Mesenchymal stem cell (in vitro differentiated cells and primary cell): Measurements from ENCODE around the gene GPR15LG.

Experiments used
- DNase-seq: peaks from one replicate; pipeline ENCODE4 v3.0.0-alpha.2; 2013
- H2AFZ ChIP-seq: one replicate; pipeline ENCODE4 v1.6.1; 2013; ENCODE audit warnings: low read depth, mild to moderate bottlenecking, control low read depth, inconsistent platforms, low read length, moderate library complexity
- H2AK5ac ChIP-seq: 2 replicates; pipeline ENCODE4 v1.6.1; 2013; ENCODE audit warnings: low read length, moderate library complexity, mild to moderate bottlenecking, inconsistent platforms; ENCODE audit not compliant: severe bottlenecking
- H2BK120ac ChIP-seq: one replicate; pipeline ENCODE4 v1.6.1; 2013; ENCODE audit warnings: low read depth, mild to moderate bottlenecking, inconsistent platforms, low read length, moderate library complexity
- H2BK12ac ChIP-seq, 2 experiments: one replicate each; pipeline ENCODE4 v1.6.1; 2013; ENCODE audit warnings: inconsistent platforms in 2 of 2, low read length in 2 of 2, mild to moderate bottlenecking in 2 of 2, moderate library complexity in 2 of 2, control low read depth in 1 of 2
- H2BK15ac ChIP-seq: one replicate; pipeline ENCODE4 v1.6.1; 2013; ENCODE audit warnings: mild to moderate bottlenecking, low read depth, inconsistent platforms; ENCODE audit not compliant: poor library complexity, severe bottlenecking
- H2BK5ac ChIP-seq: 2 replicates; pipeline ENCODE4 v1.6.1; 2013; ENCODE audit warnings: low read depth, mild to moderate bottlenecking, low read length, control low read depth, inconsistent platforms; ENCODE audit not compliant: poor library complexity, severe bottlenecking
- H3K14ac ChIP-seq, 2 experiments: one replicate each; pipeline ENCODE4 v1.6.1; 2013; ENCODE audit warnings: inconsistent platforms in 2 of 2, low read length in 2 of 2, control low read depth in 1 of 2, mild to moderate bottlenecking in 1 of 2, moderate library complexity in 1 of 2
- H3K18ac ChIP-seq, 2 experiments: one replicate each; pipeline ENCODE4 v1.6.1; 2013; ENCODE audit warnings: inconsistent platforms in 2 of 2, low read length in 2 of 2, control low read depth in 1 of 2, low read depth in 1 of 2, mild to moderate bottlenecking in 1 of 2
- H3K23ac ChIP-seq, 2 experiments: one replicate each; pipeline ENCODE4 v1.6.1; 2013; ENCODE audit warnings: inconsistent platforms in 2 of 2, low read length in 2 of 2, mild to moderate bottlenecking in 2 of 2, moderate library complexity in 2 of 2, control low read depth in 1 of 2
- H3K27ac ChIP-seq: 2 replicates; pipeline ENCODE4 v1.5.1; 2013; ENCODE audit warnings: mild to moderate bottlenecking, moderate library complexity, low read length, control low read depth, inconsistent platforms; ENCODE audit not compliant: poor library complexity, severe bottlenecking
- H3K27me3 ChIP-seq, 2 experiments: 2 replicates each; pipeline versions ENCODE4 v1.6.1 to v1.7.0; 2013; ENCODE audit warnings: low read length in 2 of 2, mild to moderate bottlenecking in 2 of 2, moderate library complexity in 2 of 2, control low read depth in 1 of 2, inconsistent platforms in 1 of 2; ENCODE audit not compliant: control insufficient read depth in 1 of 2, insufficient read depth in 1 of 2
- H3K36me3 ChIP-seq, 2 experiments: 2 replicates each; pipeline versions ENCODE4 v1.6.1 to v1.7.0; 2013; ENCODE audit warnings: low read length in 2 of 2, control low read depth in 1 of 2, inconsistent platforms in 1 of 2, low read depth in 1 of 2, mild to moderate bottlenecking in 1 of 2; ENCODE audit not compliant: insufficient read depth in 2 of 2, control insufficient read depth in 1 of 2
- H3K4ac ChIP-seq, 2 experiments: one replicate each; pipeline ENCODE4 v1.6.1; 2013; ENCODE audit warnings: inconsistent platforms in 2 of 2, low read length in 2 of 2, mild to moderate bottlenecking in 2 of 2, moderate library complexity in 2 of 2, control low read depth in 1 of 2, low read depth in 1 of 2
- H3K4me1 ChIP-seq: 2 replicates; pipeline ENCODE4 v1.6.1; 2013; ENCODE audit warnings: low read depth, low read length, control low read depth; ENCODE audit not compliant: control insufficient read depth, insufficient read depth
- H3K4me2 ChIP-seq: 2 replicates; pipeline ENCODE4 v1.6.1; 2013; ENCODE audit warnings: low read length, mild to moderate bottlenecking, inconsistent platforms; ENCODE audit not compliant: poor library complexity, severe bottlenecking
- H3K4me3 ChIP-seq, 2 experiments: 2 replicates each; pipeline versions ENCODE4 v1.5.1 to v1.7.0; 2013; ENCODE audit warnings: low read length in 2 of 2, mild to moderate bottlenecking in 2 of 2, control low read depth in 1 of 2, low read depth in 1 of 2; ENCODE audit not compliant: insufficient read depth in 1 of 2
- H3K79me1 ChIP-seq: replicated peaks from 2 replicates; pipeline ENCODE4 v1.6.1; 2013; ENCODE audit warnings: mild to moderate bottlenecking, control low read depth, low read length, inconsistent platforms; ENCODE audit not compliant: poor library complexity, severe bottlenecking
- H3K9ac ChIP-seq: 2 replicates; pipeline ENCODE4 v1.7.0; 2013; ENCODE audit warnings: mild to moderate bottlenecking, low read length, moderate library complexity
- H3K9me3 ChIP-seq: 2 replicates; pipeline ENCODE4 v1.7.0; 2013; ENCODE audit warnings: mild to moderate bottlenecking, low read length; ENCODE audit not compliant: control insufficient read depth
- H4K8ac ChIP-seq: one replicate; pipeline ENCODE4 v1.6.1; 2013; ENCODE audit warnings: inconsistent platforms, mild to moderate bottlenecking, low read length, moderate library complexity
- H4K91ac ChIP-seq: one replicate; pipeline ENCODE4 v1.6.1; 2013; ENCODE audit warnings: mild to moderate bottlenecking, low read length, inconsistent platforms
- WGBS: methylation state at CpG from one replicate; pipeline ENCODE4 v1.1.7; 2013; ENCODE audit warnings: mixed read lengths; 5-methylcytosine and 5-hydroxymethylcytosine counted together

Gene GPR15LG

GRCh38 chr10:84208023-84208422 lies 34.4 kb downstream of the GPR15LG start:
- H4K91ac ChIP-seq = no peak overlapping the region
- DNase-seq = no peak

GRCh38 chr10:84211566-84211965 lies 38.0 kb downstream of the GPR15LG start:
- no peak for DNase-seq
- H3K36me3 ChIP-seq = no peaks in the 10 kb centered on the region
- H3K4me3 ChIP-seq = no peak overlapping the region
- no peak overlapping the region for H2AK5ac ChIP-seq
- H3K27ac ChIP-seq = no peak overlapping the region
- H2AFZ ChIP-seq = no peak overlapping the region
- H2BK120ac ChIP-seq = no peak overlapping the region
- no peaks in the 10 kb centered on the region for H3K79me1 ChIP-seq
- no peak overlapping the region for H2BK12ac ChIP-seq
- 78% methylated on average over 2 of the region's 2 CpGs for WGBS
- H3K9me3 ChIP-seq = no peaks in the 10 kb centered on the region
- H3K4me2 ChIP-seq = no peak overlapping the region
- H2BK15ac ChIP-seq = no peak overlapping the region
- no peak overlapping the region for H3K18ac ChIP-seq
- no peak overlapping the region for H2BK5ac ChIP-seq
- H4K8ac ChIP-seq = no peak overlapping the region
- H3K27me3 ChIP-seq = peaks cover 0 to 56% of the 10 kb centered on the region in 2 experiments
- H3K14ac ChIP-seq = no peak overlapping the region
- no peak overlapping the region for H4K91ac ChIP-seq
- no peak overlapping the region for H3K4ac ChIP-seq
- H3K9ac ChIP-seq = no peak overlapping the region
- no peak overlapping the region for H3K23ac ChIP-seq
- H3K4me1 ChIP-seq = no peaks in the 10 kb centered on the region

More at GRCh38 chr10:84208023-84208422, 34.4 kb downstream of the GPR15LG start:
- no peak overlapping the region for H3K23ac ChIP-seq
- no peak overlapping the region for H3K14ac ChIP-seq
- no peak overlapping the region for H3K27ac ChIP-seq
- no peak overlapping the region for H2BK15ac ChIP-seq
- no peak overlapping the region for H3K4me2 ChIP-seq
- H3K9ac ChIP-seq = no peak overlapping the region
- H4K8ac ChIP-seq = no peak overlapping the region
- no peak overlapping the region for H3K4ac ChIP-seq
- H2BK12ac ChIP-seq = no peak overlapping the region
- peaks cover 0 to 43% of the 10 kb centered on the region in 2 experiments for H3K27me3 ChIP-seq
- H2BK5ac ChIP-seq = no peak overlapping the region
- H3K79me1 ChIP-seq = no peaks in the 10 kb centered on the region
- no peaks in the 10 kb centered on the region for H3K36me3 ChIP-seq
- H2AK5ac ChIP-seq = no peak overlapping the region
- H3K9me3 ChIP-seq = no peaks in the 10 kb centered on the region
- no peak overlapping the region for H2BK120ac ChIP-seq
- no peaks in the 10 kb centered on the region for H3K4me1 ChIP-seq
- H2AFZ ChIP-seq = no peak overlapping the region
- WGBS = 92% methylated on average over 10 of the region's 10 CpGs
- no peak overlapping the region for H3K4me3 ChIP-seq
- no peak overlapping the region for H3K18ac ChIP-seq

- no peak overlapping the region for H3K4me3 ChIP-seq
- WGBS = 68% methylated on average over 4 of the region's 5 CpGs
Observed at GRCh38 chr10:84212014-84212413, 38.4 kb downstream of the GPR15LG start.

GRCh38 chr10:84213076-84213475 lies 39.5 kb downstream of the GPR15LG start:
- Histone ChIP-seq H3K4me3 (no peak overlapping the region), H4K91ac (no peak overlapping the region), H3K4me1 (no peaks in the 10 kb centered on the region), H2BK12ac (no peak overlapping the region), H3K27ac (no peak overlapping the region), H3K9ac (no peak overlapping the region), H2BK15ac (no peak overlapping the region), H3K4me2 (no peak overlapping the region), H2BK120ac (no peak overlapping the region), H2AFZ (no peak overlapping the region), H2AK5ac (no peak overlapping the region), H3K23ac (no peak overlapping the region), H4K8ac (no peak overlapping the region), H3K18ac (no peak overlapping the region), H3K4ac (no peak overlapping the region), H3K14ac (no peak overlapping the region), H3K9me3 (no peaks in the 10 kb centered on the region), H3K36me3 (no peaks in the 10 kb centered on the region), H2BK5ac (no peak overlapping the region), H3K27me3 (peaks cover 0 to 45% of the 10 kb centered on the region in 2 experiments), H3K79me1 (no peaks in the 10 kb centered on the region)
- WGBS = 86% methylated on average over 11 of the region's 11 CpGs
- no peak for DNase-seq

More at GRCh38 chr10:84212014-84212413, 38.4 kb downstream of the GPR15LG start:
- Histone ChIP-seq H3K79me1 (no peaks in the 10 kb centered on the region), H3K23ac (no peak overlapping the region), H3K4ac (no peak overlapping the region), H2AFZ (no peak overlapping the region), H3K9me3 (no peaks in the 10 kb centered on the region), H3K27ac (no peak overlapping the region), H3K36me3 (no peaks in the 10 kb centered on the region), H3K14ac (no peak overlapping the region), H2BK12ac (no peak overlapping the region), H3K18ac (no peak overlapping the region), H2BK5ac (no peak overlapping the region), H2BK120ac (no peak overlapping the region), H3K4me1 (no peaks in the 10 kb centered on the region), H3K9ac (no peak overlapping the region), H2AK5ac (no peak overlapping the region), H4K8ac (no peak overlapping the region), H4K91ac (no peak overlapping the region), H3K27me3 (peaks cover 0 to 52% of the 10 kb centered on the region in 2 experiments), H3K4me2 (no peak overlapping the region), H2BK15ac (no peak overlapping the region)
- no peak for DNase-seq
